Sigmoid colon (tissue), 4 donors: ENCODE measurements around the gene OR8B4.

ENCODE experiments used
- EP300 ChIP-seq, 4 donors: sonication (generic); formaldehyde crosslinking; IDR thresholded peaks; one replicate each; pipeline ENCODE4 v1.6.1; 2017; ENCODE audit warnings: antibody characterized with exemption in 4 of 4
- POLR2A ChIP-seq, 2 donors: fragments of 450-650 bp; IDR thresholded peaks; one replicate each; pipeline ENCODE4 v1.6.1; 2016; ENCODE audit warnings: antibody characterized with exemption in 2 of 2, mild to moderate bottlenecking in 2 of 2, moderate library complexity in 2 of 2
- POLR2AphosphoS5 ChIP-seq, 4 donors: sonication (generic); formaldehyde crosslinking; IDR thresholded peaks; one replicate each; pipeline ENCODE4 v1.6.1; 2017; ENCODE audit warnings: antibody characterized with exemption in 4 of 4
- TF ChIP-seq, protein P1 (sequence below), 4 experiments: fragments of 450-650 bp in 3 of 4; fragments of 200-600 bp in 1 of 4; IDR thresholded peaks; one replicate each; pipeline ENCODE4 v1.5.1; 2016 to 2019; ENCODE audit warnings: antibody characterized with exemption in 4 of 4, mild to moderate bottlenecking in 3 of 4, moderate library complexity in 2 of 4

DNA sequence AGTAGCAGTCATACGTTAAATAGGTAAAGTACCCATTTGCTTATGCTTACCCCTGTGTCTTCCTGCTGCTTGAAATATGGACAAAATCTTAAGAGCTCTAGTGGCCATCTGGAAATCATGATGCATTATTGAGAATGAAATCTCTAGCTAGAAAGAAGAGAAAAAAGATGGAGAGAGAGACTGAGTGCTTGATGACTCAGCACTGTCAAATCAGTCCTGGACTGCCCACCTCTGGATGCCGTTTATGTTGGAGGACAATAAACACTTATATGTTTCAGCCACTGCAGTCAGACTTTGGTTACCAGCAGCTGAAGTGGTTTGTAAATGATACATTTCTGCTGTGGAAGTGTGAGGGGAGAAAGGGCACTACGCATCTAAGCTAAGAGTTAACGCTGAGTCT, 3.6 kb downstream of the OR8B4 start:
- TF ChIP-seq, protein P1, sequence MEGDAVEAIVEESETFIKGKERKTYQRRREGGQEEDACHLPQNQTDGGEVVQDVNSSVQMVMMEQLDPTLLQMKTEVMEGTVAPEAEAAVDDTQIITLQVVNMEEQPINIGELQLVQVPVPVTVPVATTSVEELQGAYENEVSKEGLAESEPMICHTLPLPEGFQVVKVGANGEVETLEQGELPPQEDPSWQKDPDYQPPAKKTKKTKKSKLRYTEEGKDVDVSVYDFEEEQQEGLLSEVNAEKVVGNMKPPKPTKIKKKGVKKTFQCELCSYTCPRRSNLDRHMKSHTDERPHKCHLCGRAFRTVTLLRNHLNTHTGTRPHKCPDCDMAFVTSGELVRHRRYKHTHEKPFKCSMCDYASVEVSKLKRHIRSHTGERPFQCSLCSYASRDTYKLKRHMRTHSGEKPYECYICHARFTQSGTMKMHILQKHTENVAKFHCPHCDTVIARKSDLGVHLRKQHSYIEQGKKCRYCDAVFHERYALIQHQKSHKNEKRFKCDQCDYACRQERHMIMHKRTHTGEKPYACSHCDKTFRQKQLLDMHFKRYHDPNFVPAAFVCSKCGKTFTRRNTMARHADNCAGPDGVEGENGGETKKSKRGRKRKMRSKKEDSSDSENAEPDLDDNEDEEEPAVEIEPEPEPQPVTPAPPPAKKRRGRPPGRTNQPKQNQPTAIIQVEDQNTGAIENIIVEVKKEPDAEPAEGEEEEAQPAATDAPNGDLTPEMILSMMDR (IDR thresholded peaks at IDR 0.05) = no peak
- no peak for TF ChIP-seq POLR2AphosphoS5 (IDR thresholded peaks at IDR 0.05)
- TF ChIP-seq POLR2A (IDR thresholded peaks at IDR 0.05) = no peak
- TF ChIP-seq EP300 (IDR thresholded peaks at IDR 0.05) = no peak
